ENCODE measurements around the gene SH3RF3.

The SH3RF3 gene

DNA sequence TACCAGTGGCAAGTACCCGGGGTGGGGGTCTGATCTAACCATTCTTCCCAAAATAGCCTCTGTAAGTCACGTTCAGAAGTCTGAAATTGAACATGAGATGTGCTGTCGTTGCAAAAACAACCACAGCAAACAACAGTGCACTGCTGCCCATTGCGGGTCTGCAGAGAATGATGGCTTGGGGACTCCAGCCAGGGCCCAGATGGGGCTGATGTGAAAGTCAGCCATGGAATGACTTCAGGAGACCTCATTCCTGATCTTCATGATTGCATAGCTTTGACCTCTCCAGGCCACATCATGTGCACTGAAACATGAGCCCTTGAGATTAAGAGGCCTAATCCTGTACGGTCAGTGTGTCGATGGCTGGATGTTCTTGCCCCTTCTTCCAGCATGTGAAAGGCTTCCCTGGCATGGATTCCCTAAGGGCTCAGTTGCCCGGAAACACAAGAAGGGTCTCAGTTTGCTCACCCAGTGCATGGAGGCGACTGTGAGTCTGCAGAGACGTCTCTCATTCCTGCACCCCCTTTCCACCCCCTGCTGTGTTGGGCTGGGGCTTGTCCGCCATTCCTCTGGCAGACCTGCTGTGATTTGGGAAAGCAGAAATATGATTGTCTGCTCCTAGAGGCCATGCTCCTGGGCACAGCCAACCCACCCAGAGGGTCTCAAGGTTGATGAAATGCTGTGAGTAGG, 293.2 kb downstream of the SH3RF3 start:
- no peak overlapping the region for H3K4me3 ChIP-seq (ENCODE audit: extremely low read depth, insufficient read depth, low read length, poor library complexity, severe bottlenecking)
- no peak overlapping the region for H3K27ac ChIP-seq (ENCODE audit: low read depth, low read length, severe bottlenecking)
- no peaks in the 10 kb centered on the region for H3K9me3 ChIP-seq (ENCODE audit: control insufficient read depth, low read length)
- no peaks in the 10 kb centered on the region for H3K36me3 ChIP-seq (ENCODE audit: control insufficient read depth, insufficient read depth, low read length)
- peaks cover 5% of the 10 kb centered on the region for H3K4me1 ChIP-seq (ENCODE audit: control insufficient read depth, insufficient read depth, low read length, poor library complexity, severe bottlenecking)
- WGBS, 2 experiments (ENCODE audit: insufficient coverage in 2 of 2): 93 to 97% methylated on average over 7 to 9 of the region's 10 CpGs

DNA sequence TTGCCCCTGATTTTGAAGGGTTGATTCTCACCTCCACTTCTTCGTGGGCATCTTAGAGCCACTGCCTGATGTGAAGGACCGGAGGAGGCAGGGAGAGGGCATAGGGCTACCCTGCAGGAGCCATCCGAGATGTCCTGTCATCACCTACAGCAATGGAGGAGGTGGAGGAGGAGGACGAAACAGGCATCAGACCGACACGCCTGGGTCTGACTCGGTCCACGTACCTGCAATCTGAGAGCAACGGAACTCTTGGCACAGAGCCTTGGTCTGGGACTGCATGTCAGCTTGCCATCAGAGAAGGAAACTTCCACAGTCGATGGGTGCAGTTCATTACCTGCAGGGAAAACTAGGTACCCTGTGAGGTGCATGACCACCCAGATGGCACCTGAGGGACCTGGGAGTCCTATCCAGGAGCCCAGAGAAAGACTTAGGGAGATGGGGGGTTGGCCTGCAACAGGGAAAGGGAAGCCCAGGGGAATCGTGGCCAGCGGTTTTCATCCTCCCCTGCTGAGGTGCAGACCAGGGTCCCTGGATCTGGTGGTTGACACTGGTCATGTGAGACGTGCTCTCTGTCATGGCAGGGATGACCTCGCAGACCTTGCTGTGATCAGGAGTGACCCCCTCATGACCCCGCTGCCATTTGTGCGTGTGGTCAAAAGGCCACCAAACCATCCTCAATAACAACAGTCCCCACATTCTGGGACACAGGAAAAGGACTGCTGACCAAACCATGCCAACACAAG, 293.9 kb downstream of the SH3RF3 start:
- Histone ChIP-seq H3K9me3 (ENCODE audit: control insufficient read depth, low read length) (no peaks in the 10 kb centered on the region), H3K4me3 (ENCODE audit: extremely low read depth, insufficient read depth, low read length, poor library complexity, severe bottlenecking) (no peak overlapping the region), H3K27ac (ENCODE audit: low read depth, low read length, severe bottlenecking) (no peak overlapping the region), H3K4me1 (ENCODE audit: control insufficient read depth, insufficient read depth, low read length, poor library complexity, severe bottlenecking) (peaks cover 5% of the 10 kb centered on the region), H3K36me3 (ENCODE audit: control insufficient read depth, insufficient read depth, low read length) (no peaks in the 10 kb centered on the region)
- WGBS, 2 experiments (ENCODE audit: insufficient coverage in 2 of 2): 92 to 94% methylated on average over 11 to 14 of the region's 16 CpGs

DNA sequence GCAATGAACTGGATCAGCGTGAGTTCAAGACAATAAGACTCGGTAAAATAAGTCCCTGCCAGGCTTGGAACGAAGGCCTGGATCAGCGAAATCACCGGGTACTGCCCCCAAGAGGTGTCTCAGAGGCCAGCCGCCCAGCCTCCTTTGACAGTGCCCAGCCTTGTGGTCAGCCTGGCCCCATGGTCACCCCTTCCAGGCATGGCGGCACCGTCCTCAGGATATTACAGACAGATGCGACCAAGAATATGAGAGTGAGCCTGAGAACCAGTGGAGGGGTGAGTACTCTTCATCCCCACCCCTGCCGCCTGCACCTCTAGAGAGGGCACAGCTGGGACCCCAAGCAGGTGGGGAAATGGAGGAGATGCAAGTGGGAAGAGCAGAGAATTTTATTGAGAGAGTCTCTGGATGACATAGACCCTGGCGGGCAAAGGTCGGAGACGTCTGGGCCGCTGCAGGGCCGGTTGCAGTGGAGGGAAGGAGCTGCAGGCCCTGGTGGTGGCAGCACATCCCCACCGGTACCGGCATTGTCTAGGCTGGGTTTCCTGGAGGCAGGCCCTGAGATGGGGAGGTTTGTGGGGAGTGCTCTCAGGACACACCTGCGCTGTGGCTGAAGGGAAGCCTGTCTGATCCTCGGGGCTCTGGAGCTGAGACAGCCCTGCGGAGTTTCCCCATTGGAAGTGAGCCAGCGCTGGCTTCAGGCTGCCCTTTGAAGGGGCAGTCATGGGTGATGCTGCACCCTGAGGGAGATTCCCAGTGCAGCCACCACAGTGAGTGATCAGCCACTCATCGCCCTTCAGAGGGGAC, 294.8 kb downstream of the SH3RF3 start:
- no peaks in the 10 kb centered on the region for H3K36me3 ChIP-seq (ENCODE audit: control insufficient read depth, insufficient read depth, low read length)
- no peaks in the 10 kb centered on the region for H3K9me3 ChIP-seq (ENCODE audit: control insufficient read depth, low read length)
- peaks cover 5% of the 10 kb centered on the region for H3K4me1 ChIP-seq (ENCODE audit: control insufficient read depth, insufficient read depth, low read length, poor library complexity, severe bottlenecking)
- H3K4me3 ChIP-seq (ENCODE audit: extremely low read depth, insufficient read depth, low read length, poor library complexity, severe bottlenecking): no peak overlapping the region
- 86% methylated on average over 20 to 21 of the region's 22 CpGs for WGBS, 2 experiments (ENCODE audit: insufficient coverage in 2 of 2)
- H3K27ac ChIP-seq (ENCODE audit: low read depth, low read length, severe bottlenecking): no peak overlapping the region

- Histone ChIP-seq H3K36me3 (ENCODE audit: control insufficient read depth, insufficient read depth, low read length) (no peaks in the 10 kb centered on the region), H3K4me3 (ENCODE audit: extremely low read depth, insufficient read depth, low read length, poor library complexity, severe bottlenecking) (no peak overlapping the region), H3K9me3 (ENCODE audit: control insufficient read depth, low read length) (no peaks in the 10 kb centered on the region), H3K27ac (ENCODE audit: low read depth, low read length, severe bottlenecking) (no peak overlapping the region), H3K4me1 (ENCODE audit: control insufficient read depth, insufficient read depth, low read length, poor library complexity, severe bottlenecking) (no peaks in the 10 kb centered on the region)
- WGBS, 2 experiments (ENCODE audit: insufficient coverage in 2 of 2): 81 to 90% methylated on average over 2 to 3 of the region's 3 CpGs
Measured at GRCh38 chr2:109425411-109425810, 296.4 kb downstream of the SH3RF3 start.

DNA sequence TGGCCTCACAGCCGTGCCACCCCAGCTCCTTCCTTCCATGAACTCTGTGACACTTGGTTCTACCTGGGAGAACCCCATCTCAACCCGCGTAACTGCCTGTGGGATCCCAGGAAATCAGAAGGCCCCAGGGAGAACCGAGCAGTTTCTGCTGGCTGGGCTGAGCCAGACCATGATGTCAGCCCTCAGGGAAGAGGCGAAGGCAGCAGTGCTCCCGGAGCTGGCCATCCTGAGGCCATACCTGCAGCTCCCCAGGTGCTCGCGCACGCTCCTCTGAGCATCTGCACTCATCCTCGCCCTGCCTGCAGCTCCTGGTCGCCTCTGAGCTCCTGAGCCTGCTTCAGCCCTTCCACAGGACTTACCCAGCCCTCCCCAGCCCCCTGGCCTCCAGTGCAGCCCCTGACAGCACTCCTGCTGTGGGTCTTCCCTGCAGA, 298.7 kb downstream of the SH3RF3 start:
- Histone ChIP-seq H3K27ac (ENCODE audit: low read depth, low read length, severe bottlenecking) (no peak overlapping the region), H3K36me3 (ENCODE audit: control insufficient read depth, insufficient read depth, low read length) (no peaks in the 10 kb centered on the region), H3K4me1 (ENCODE audit: control insufficient read depth, insufficient read depth, low read length, poor library complexity, severe bottlenecking) (no peaks in the 10 kb centered on the region), H3K4me3 (ENCODE audit: extremely low read depth, insufficient read depth, low read length, poor library complexity, severe bottlenecking) (no peak overlapping the region), H3K9me3 (ENCODE audit: control insufficient read depth, low read length) (no peaks in the 10 kb centered on the region)
- WGBS, 2 experiments (ENCODE audit: insufficient coverage in 2 of 2): 90 to 93% methylated on average over 8 to 11 of the region's 11 CpGs

DNA sequence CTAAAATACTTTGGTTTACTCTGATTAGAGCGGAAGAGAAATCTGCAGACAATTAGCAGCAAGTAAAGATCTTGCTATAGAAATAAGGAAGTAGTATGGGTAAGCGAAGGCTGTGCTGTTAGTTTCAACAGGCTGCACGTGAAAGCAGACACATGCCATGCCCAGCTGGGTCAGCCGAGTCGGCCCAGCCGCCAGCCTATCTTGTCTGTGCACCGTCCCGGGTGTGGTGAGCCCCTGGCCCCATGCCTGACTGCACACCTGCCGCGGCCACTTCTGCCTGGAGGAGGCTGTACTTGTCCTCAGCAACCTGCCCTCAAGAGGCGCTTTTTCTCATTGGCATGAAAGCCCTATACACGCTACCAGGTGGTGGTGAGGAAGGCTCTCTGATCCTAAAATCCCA, 299.3 kb downstream of the SH3RF3 start:
- Histone ChIP-seq H3K9me3 (ENCODE audit: control insufficient read depth, low read length) (no peaks in the 10 kb centered on the region), H3K4me1 (ENCODE audit: control insufficient read depth, insufficient read depth, low read length, poor library complexity, severe bottlenecking) (no peaks in the 10 kb centered on the region), H3K27ac (ENCODE audit: low read depth, low read length, severe bottlenecking) (no peak overlapping the region), H3K36me3 (ENCODE audit: control insufficient read depth, insufficient read depth, low read length) (no peaks in the 10 kb centered on the region), H3K4me3 (ENCODE audit: extremely low read depth, insufficient read depth, low read length, poor library complexity, severe bottlenecking) (no peak overlapping the region)
- WGBS, 2 experiments (ENCODE audit: insufficient coverage in 2 of 2): 95 to 96% methylated on average over 12 of the region's 12 CpGs

DNA sequence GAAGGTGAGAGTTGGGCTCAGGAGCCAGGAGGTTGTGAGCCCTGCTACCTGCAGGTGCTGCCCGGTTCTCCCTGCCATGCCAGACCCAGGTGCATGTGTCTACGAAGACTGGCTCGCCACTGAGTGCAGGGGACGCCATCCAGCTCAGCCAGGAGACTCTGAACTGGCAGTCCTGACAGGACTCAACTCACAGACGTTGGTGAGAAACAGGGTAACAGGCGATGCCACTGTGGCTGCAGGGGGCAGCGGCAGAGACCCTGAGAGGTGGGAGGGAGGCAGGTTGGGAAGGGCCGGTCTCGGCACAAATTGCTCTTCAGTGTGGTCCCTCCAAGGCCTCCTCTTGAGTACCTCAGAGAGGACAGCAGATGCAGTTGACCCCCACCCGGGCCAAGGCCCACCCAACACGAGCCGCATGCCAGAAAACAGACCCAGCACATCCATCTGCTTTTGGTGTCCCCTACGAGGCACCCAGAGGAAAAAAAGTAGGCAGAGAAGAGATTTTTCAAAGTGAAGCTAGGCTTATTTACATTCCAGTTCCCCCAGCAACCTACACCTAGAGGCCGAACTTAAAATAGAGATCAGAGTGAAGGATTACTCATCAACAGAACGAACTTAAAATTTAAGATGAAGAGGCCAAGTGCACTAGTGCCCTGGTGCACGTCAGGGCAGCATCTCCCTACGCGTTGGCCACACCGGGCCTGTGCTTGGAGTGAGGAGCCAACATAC, 300.0 kb downstream of the SH3RF3 start:
- no peaks in the 10 kb centered on the region for H3K9me3 ChIP-seq (ENCODE audit: control insufficient read depth, low read length)
- WGBS, 2 experiments (ENCODE audit: insufficient coverage in 2 of 2): 93 to 95% methylated on average over 14 to 15 of the region's 19 CpGs
- H3K27ac ChIP-seq (ENCODE audit: low read depth, low read length, severe bottlenecking): no peak overlapping the region
- H3K4me1 ChIP-seq (ENCODE audit: control insufficient read depth, insufficient read depth, low read length, poor library complexity, severe bottlenecking): no peaks in the 10 kb centered on the region
- H3K4me3 ChIP-seq (ENCODE audit: extremely low read depth, insufficient read depth, low read length, poor library complexity, severe bottlenecking): no peak overlapping the region
- H3K36me3 ChIP-seq (ENCODE audit: control insufficient read depth, insufficient read depth, low read length): no peaks in the 10 kb centered on the region

GRCh38 chr2:109429567-109430328, 300.7 kb downstream of the SH3RF3 start:
- 92 to 93% methylated on average over 14 to 15 of the region's 18 CpGs for WGBS, 2 experiments (ENCODE audit: insufficient coverage in 2 of 2)
- Histone ChIP-seq H3K4me1 (ENCODE audit: control insufficient read depth, insufficient read depth, low read length, poor library complexity, severe bottlenecking) (no peaks in the 10 kb centered on the region), H3K9me3 (ENCODE audit: control insufficient read depth, low read length) (no peaks in the 10 kb centered on the region), H3K36me3 (ENCODE audit: control insufficient read depth, insufficient read depth, low read length) (no peaks in the 10 kb centered on the region), H3K27ac (ENCODE audit: low read depth, low read length, severe bottlenecking) (no peak overlapping the region), H3K4me3 (ENCODE audit: extremely low read depth, insufficient read depth, low read length, poor library complexity, severe bottlenecking) (no peak overlapping the region)

- no peak overlapping the region for H3K27ac ChIP-seq (ENCODE audit: low read depth, low read length, severe bottlenecking)
- WGBS, 2 experiments (ENCODE audit: insufficient coverage in 2 of 2): 73 to 81% methylated on average over 3 to 4 of the region's 5 CpGs
- no peaks in the 10 kb centered on the region for H3K36me3 ChIP-seq (ENCODE audit: control insufficient read depth, insufficient read depth, low read length)
- no peaks in the 10 kb centered on the region for H3K4me1 ChIP-seq (ENCODE audit: control insufficient read depth, insufficient read depth, low read length, poor library complexity, severe bottlenecking)
- H3K9me3 ChIP-seq (ENCODE audit: control insufficient read depth, low read length): no peaks in the 10 kb centered on the region
- H3K4me3 ChIP-seq (ENCODE audit: extremely low read depth, insufficient read depth, low read length, poor library complexity, severe bottlenecking): no peak overlapping the region
Measured at GRCh38 chr2:109430329-109430636, 301.3 kb downstream of the SH3RF3 start.

- 95 to 97% methylated on average over 15 to 16 of the region's 17 CpGs for WGBS, 2 experiments (ENCODE audit: insufficient coverage in 2 of 2)
- H3K4me1 ChIP-seq (ENCODE audit: control insufficient read depth, insufficient read depth, low read length, poor library complexity, severe bottlenecking): peaks cover 3% of the 10 kb centered on the region
- no peaks in the 10 kb centered on the region for H3K9me3 ChIP-seq (ENCODE audit: control insufficient read depth, low read length)
- H3K36me3 ChIP-seq (ENCODE audit: control insufficient read depth, insufficient read depth, low read length): no peaks in the 10 kb centered on the region
- H3K4me3 ChIP-seq (ENCODE audit: extremely low read depth, insufficient read depth, low read length, poor library complexity, severe bottlenecking): no peak overlapping the region
- no peak overlapping the region for H3K27ac ChIP-seq (ENCODE audit: low read depth, low read length, severe bottlenecking)
Measured at GRCh38 chr2:109432421-109432820, 303.4 kb downstream of the SH3RF3 start.
